Activated B cell treated with CpG ODN at 0.5 μM for 24 hours (primary cell): ENCODE measurements around the gene IGSF9. TPM values are rescaled to one million over a fixed set of nuclear protein-coding genes. Genes with fewer than 3 reads are reported as not detected.

Experiments
- ATAC-seq: fragments of 200-7000 bp; cut with Tn5 transposase; one replicate; pipeline ENCODE4 v1.10.0; 2021; ENCODE audit warnings: low read depth, mild to moderate bottlenecking, moderate library complexity
- CTCF ChIA-PET: fragments of 350-600 bp; sonication (Branson Sonifier 250); formaldehyde crosslinking; loops from one replicate; lab custom pipeline; 2021; ENCODE audit warnings: antibody characterized with exemption; lab: Charles Lee
- POLR2A ChIA-PET: fragments of 350-600 bp; sonication (Branson Sonifier 250); formaldehyde crosslinking; loops from one replicate; lab custom pipeline; 2021; ENCODE audit warnings: antibody characterized with exemption; lab: Charles Lee
- DNase-seq: peaks from one replicate; pipeline ENCODE4 v3.0.0; 2022
- H3K27ac Mint-ChIP-seq: one replicate; pipeline ENCODE4 v1.8.0; 2020; ENCODE audit warnings: mixed read lengths
- H3K27me3 Mint-ChIP-seq: one replicate; pipeline ENCODE4 v1.8.0; 2021; ENCODE audit warnings: mixed read lengths
- H3K36me3 Mint-ChIP-seq: one replicate; pipeline ENCODE4 v1.8.0; 2021; ENCODE audit warnings: low read depth, mixed read lengths
- H3K4me1 Mint-ChIP-seq: one replicate; pipeline ENCODE4 v1.8.0; 2021; ENCODE audit warnings: mixed read lengths
- H3K4me3 Mint-ChIP-seq: one replicate; pipeline ENCODE4 v1.8.0; 2020; ENCODE audit warnings: mild to moderate bottlenecking, mixed read lengths
- H3K9me3 Mint-ChIP-seq: one replicate; pipeline ENCODE4 v1.8.0; 2020; ENCODE audit warnings: mixed read lengths
- CTCF ChIP-seq: fragments of 200-600 bp; IDR thresholded peaks from one replicate; pipeline ENCODE4 v1.8.0; 2022; ENCODE audit warnings: antibody characterized with exemption, mild to moderate bottlenecking
- intact Hi-C: fragments of 100-400 bp; cut with micrococcal nuclease; formaldehyde crosslinking; loops from one replicate; pipeline ENCODE4 v1.15.1; 2024
- total RNA-seq: library from RNA; stranded (reverse); gene quantifications from 2 replicates; pipeline ENCODE4 v1.2.3, GENCODE V29; 2022

Gene IGSF9
- total RNA-seq, 1 donor from 2014 or later: not detected

DNA sequence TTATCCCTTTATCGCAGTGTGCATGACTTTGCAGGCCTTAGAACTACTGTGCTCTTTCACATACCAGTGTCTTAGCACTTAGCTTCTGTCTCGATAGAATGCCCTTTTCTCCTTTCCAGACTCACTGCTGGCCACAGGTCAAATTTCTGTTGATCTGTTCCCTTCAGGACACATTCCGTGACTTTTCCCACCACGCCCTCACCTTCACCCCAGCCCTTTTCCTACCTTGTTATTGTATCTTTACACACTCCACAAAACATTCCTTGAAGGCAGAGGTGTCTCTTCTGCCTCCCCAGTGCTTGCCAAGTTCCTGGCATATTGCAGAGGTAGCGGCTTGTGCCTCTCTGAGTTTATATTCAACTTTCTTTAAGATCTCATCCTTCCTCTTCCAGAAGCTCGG is 3.7 kb upstream of the IGSF9 start:
- ChIA-PET CTCF (no interaction called here), POLR2A (no interaction called here)
- DNase-seq (no peak), ATAC-seq (no peak)
- no peak for TF ChIP-seq CTCF
- no peaks in the 10 kb centered on the region for H3K36me3 Mint-ChIP-seq
- H3K27ac Mint-ChIP-seq: no peak overlapping the region
- no peaks in the 10 kb centered on the region for H3K9me3 Mint-ChIP-seq
- intact Hi-C loops: no loop called here
- no peak overlapping the region for H3K4me3 Mint-ChIP-seq
- peaks cover 48% of the 10 kb centered on the region for H3K27me3 Mint-ChIP-seq
- H3K4me1 Mint-ChIP-seq: peaks cover 11% of the 10 kb centered on the region

DNA sequence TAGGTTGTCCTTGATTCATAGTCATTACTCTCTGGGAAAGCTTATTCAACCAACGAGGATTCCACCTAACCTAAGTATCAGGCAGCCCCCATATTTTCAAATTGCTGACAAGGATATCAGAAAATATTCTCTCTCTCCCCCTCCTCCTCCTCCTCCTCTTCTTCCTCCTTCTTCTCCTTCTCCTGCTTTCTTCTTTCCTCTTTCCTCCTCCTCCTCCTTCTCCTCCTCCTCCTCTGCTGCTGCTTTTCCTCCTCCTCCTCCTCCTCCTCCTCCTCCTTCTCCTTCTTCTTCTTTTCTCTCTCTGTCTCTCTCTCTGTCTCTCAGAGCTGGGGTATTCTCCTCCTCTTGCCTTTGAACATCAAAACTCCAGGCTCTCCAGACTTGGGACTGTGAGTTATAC is 2.5 kb upstream of the IGSF9 start:
- H3K27me3 Mint-ChIP-seq: peaks cover 50% of the 10 kb centered on the region
- intact Hi-C loops: no loop called here

DNA sequence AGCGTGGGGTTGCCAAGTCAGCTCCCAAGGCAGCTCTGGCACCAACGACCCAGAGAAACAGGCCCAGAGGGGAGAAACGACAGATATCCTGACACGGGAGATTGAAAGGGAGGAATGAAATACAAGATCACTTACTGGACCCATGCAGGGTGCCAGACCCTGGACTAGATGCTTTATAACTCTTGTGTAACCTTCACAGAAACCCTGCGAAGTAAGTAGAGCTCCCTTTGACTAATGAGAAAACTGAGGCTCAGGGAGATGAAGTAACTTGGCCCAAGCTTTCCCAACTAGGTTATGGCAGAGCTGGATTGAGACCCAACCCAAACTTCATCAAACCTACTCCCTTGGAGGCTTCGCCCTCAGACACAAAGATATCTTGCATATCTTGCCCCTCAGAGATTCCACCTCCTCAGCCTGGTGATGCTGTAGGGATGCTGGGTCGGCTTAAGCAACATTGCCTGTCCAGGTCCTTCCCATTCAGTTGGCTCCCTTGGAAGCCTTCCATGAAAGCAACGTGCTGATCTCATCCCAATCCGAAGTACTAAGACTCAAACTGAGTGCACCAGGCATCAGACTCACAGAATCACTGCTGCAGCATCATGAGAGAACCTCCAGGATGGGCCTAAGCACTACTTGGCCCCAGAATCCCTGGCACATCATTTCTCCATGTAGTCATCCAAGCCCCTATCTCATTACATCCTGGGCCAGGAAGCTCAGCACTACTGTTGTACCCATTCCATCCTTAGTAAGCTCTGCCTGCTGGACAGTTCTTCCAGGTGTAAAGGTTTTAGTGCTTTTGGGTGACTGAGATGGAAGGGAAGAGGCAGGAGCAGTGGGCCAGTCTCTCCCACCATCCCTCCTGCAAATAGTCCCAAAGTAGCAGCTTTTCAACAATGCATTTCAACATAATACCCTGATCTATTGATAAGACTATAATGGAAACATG is 1.1 kb upstream of the IGSF9 start:
- H3K27me3 Mint-ChIP-seq: peaks cover 47% of the 10 kb centered on the region
- intact Hi-C loops: no loop called here
- no peak for TF ChIP-seq CTCF
- ATAC-seq (no peak), DNase-seq (no peak)
- peak overlapping the region; percentile 65 for H3K4me3 Mint-ChIP-seq
- ChIA-PET POLR2A (interaction anchor here (0.9 to 3.0 kb wide), 2 partner anchors 15 to 22 kb away, joined by 3 to 12 read pairs; partner anchors contain the start of gene TAGLN2), CTCF (interaction anchor here (0.8 to 1.7 kb wide), 4 partner anchors 56 to 148 kb away, joined by 4 to 7 read pairs (median 4); no protein-coding TSS in a partner anchor)
- H3K36me3 Mint-ChIP-seq: no peaks in the 10 kb centered on the region
- H3K27ac Mint-ChIP-seq: no peak overlapping the region
- H3K4me1 Mint-ChIP-seq: peaks cover 11% of the 10 kb centered on the region
- no peaks in the 10 kb centered on the region for H3K9me3 Mint-ChIP-seq

More for the DNA sequence above, 2.5 kb upstream of the IGSF9 start:
- no peak for ATAC-seq
- no peak for DNase-seq
- Mint-ChIP-seq H3K4me3 (no peak overlapping the region), H3K9me3 (no peaks in the 10 kb centered on the region), H3K4me1 (peaks cover 11% of the 10 kb centered on the region), H3K36me3 (no peaks in the 10 kb centered on the region), H3K27ac (no peak overlapping the region)
- TF ChIP-seq CTCF: no peak
- POLR2A ChIA-PET: no interaction called here
- CTCF ChIA-PET: interaction anchor here (1.2 kb wide), 1 partner anchor 60 kb away, joined by 4 read pairs; no protein-coding TSS in a partner anchor

DNA sequence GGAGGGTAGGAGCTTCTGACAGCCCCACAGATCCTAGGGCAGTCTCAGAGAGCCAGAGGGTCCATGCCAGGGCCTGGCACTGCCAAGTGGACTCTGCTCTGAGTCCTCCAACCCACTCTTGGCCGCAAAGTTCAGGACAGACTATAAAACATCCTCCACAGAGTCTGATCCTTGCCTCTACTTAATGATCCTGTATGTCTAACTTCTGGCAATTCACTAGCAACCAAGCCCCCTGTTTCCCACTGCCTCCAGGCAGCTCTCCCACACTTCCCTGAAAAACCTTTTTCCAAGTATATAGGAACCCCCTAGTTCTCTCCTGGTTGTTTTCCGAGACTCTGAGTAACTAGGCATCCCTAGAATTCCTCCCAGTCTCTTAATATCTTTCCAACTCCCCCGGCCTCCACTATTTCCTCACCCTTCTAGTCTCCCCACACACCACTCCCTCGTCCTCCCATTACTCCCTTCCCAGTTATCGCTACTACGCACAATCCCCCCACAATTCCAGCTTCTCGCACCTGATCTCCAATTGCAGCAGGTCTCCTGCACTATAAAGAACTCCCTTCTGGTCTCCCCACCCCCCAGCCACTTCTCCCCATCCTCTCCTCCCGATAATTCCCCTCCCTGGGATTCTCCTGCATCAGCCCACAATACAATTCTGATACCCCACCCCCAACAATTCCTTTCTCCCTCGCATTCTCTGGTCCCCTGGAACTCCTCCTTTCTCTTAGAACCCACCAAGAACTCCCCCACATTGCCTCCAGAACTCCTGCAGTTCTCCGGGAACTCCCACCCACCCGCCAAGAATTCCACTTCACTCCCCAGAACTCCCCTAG is 574 bp downstream of the IGSF9 start:
- ChIA-PET POLR2A (interaction anchor here (3.0 kb wide), 1 partner anchor 20 kb away, joined by 12 read pairs; the partner anchor contains the start of gene TAGLN2), CTCF (interaction anchor here (1.0 to 1.7 kb wide), 2 partner anchors 55 to 146 kb away, joined by 4 to 7 read pairs; no protein-coding TSS in a partner anchor)
- TF ChIP-seq CTCF: no peak
- Mint-ChIP-seq H3K36me3 (no peaks in the 10 kb centered on the region), H3K27me3 (peaks cover 36% of the 10 kb centered on the region), H3K4me3 (peak overlapping the region; percentile 65), H3K27ac (no peak overlapping the region), H3K4me1 (peaks cover 14% of the 10 kb centered on the region), H3K9me3 (no peaks in the 10 kb centered on the region)
- intact Hi-C loops: no loop called here
- DNase-seq: no peak
- ATAC-seq: no peak
